Bronchial epithelial cell (primary cell): ENCODE data around the gene ADCY2. TPM values are rescaled to one million over a fixed set of nuclear protein-coding genes. Genes with fewer than 3 reads are reported as not detected.

Experiments
- DNase-seq: peaks from one replicate; pipeline ENCODE4 v3.0.0-alpha.2; 2010; ENCODE audit warnings: low read depth
- FAIRE-seq: peaks from 2 replicates; lab custom pipeline; 2011; peaks lifted over from hg19 to GRCh38; lab: Jason Lieb, UNC
- H3K27me3 ChIP-seq: 2 replicates; pipeline ENCODE4 v1.5.1; 2011; ENCODE audit warnings: low read length; ENCODE audit not compliant: control insufficient read depth, insufficient read depth
- H3K36me3 ChIP-seq: 2 replicates; pipeline ENCODE4 v1.5.1; 2011; ENCODE audit warnings: low read length; ENCODE audit not compliant: control insufficient read depth, insufficient read depth
- H3K4me3 ChIP-seq: 2 replicates; pipeline ENCODE4 v1.5.1; 2011; ENCODE audit warnings: mild to moderate bottlenecking, low read depth, low read length, control low read depth
- CTCF ChIP-seq: IDR thresholded peaks from 2 replicates; pipeline ENCODE4 v1.5.1; 2011; ENCODE audit warnings: mild to moderate bottlenecking, moderate library complexity, low read length, control low read depth, inconsistent platforms; ENCODE audit not compliant: insufficient read depth, severe bottlenecking
- total RNA-seq: library from RNA; depleted of rRNA; stranded (reverse); fragments of >200 nt; gene quantifications from 2 replicates; pipeline ENCODE4 v1.2.1, GENCODE V29; 2014

The ADCY2 gene
- total RNA-seq, 1 donor from 2014 or later, result under 0.01 TPM

GRCh38 chr5:7412409-7412808 lies 16.5 kb downstream of the ADCY2 start:
- DNase-seq, result no peak
- Histone ChIP-seq H3K4me3 (no peak overlapping the region), H3K36me3 (no peaks in the 10 kb centered on the region), H3K27me3 (no peaks in the 10 kb centered on the region)
- no peak for TF ChIP-seq CTCF
- no peak for FAIRE-seq

- no peaks in the 10 kb centered on the region for H3K27me3 ChIP-seq
- FAIRE-seq, result no peak
- no peak overlapping the region for H3K4me3 ChIP-seq
- no peak for TF ChIP-seq CTCF
- no peak for DNase-seq
- no peaks in the 10 kb centered on the region for H3K36me3 ChIP-seq
These were observed 19.2 kb downstream of the ADCY2 start for GRCh38 chr5:7415123-7415522.

- Histone ChIP-seq H3K4me3 (no peak overlapping the region), H3K27me3 (no peaks in the 10 kb centered on the region), H3K36me3 (no peaks in the 10 kb centered on the region)
- FAIRE-seq (no peak), DNase-seq (no peak)
- TF ChIP-seq CTCF, result no peak
These were observed 19.9 kb downstream of the ADCY2 start for GRCh38 chr5:7415587-7416535.

- no peak for TF ChIP-seq CTCF
- DNase-seq (no peak), FAIRE-seq (no peak)
- H3K4me3 ChIP-seq, result no peak overlapping the region
- H3K27me3 ChIP-seq, result no peaks in the 10 kb centered on the region
- H3K36me3 ChIP-seq, result no peaks in the 10 kb centered on the region
These were observed 22.3 kb downstream of the ADCY2 start for GRCh38 chr5:7418276-7418675.

- no peak for TF ChIP-seq CTCF
- Histone ChIP-seq H3K36me3 (no peaks in the 10 kb centered on the region), H3K4me3 (no peak overlapping the region), H3K27me3 (no peaks in the 10 kb centered on the region)
- no peak for DNase-seq
- FAIRE-seq, result peak; percentile 13
These were observed 23.4 kb downstream of the ADCY2 start for GRCh38 chr5:7419367-7419766.

GRCh38 chr5:7419846-7420245 lies 23.9 kb downstream of the ADCY2 start:
- Histone ChIP-seq H3K36me3 (no peaks in the 10 kb centered on the region), H3K4me3 (no peak overlapping the region), H3K27me3 (no peaks in the 10 kb centered on the region)
- FAIRE-seq (no peak), DNase-seq (no peak)
- no peak for TF ChIP-seq CTCF
